Hematopoietic multipotent progenitor cell treated with erythropoietin and hydrocortisone succinate and interleukin-3 and kit ligand, for 17 days (in vitro differentiated cells): ENCODE data around the gene IGSF8.

Experiments used
- DNase-seq: peaks from one replicate; pipeline ENCODE4 v3.0.0-alpha.2; 2015; ENCODE audit warnings: low spot score

IGSF8 gene

DNA sequence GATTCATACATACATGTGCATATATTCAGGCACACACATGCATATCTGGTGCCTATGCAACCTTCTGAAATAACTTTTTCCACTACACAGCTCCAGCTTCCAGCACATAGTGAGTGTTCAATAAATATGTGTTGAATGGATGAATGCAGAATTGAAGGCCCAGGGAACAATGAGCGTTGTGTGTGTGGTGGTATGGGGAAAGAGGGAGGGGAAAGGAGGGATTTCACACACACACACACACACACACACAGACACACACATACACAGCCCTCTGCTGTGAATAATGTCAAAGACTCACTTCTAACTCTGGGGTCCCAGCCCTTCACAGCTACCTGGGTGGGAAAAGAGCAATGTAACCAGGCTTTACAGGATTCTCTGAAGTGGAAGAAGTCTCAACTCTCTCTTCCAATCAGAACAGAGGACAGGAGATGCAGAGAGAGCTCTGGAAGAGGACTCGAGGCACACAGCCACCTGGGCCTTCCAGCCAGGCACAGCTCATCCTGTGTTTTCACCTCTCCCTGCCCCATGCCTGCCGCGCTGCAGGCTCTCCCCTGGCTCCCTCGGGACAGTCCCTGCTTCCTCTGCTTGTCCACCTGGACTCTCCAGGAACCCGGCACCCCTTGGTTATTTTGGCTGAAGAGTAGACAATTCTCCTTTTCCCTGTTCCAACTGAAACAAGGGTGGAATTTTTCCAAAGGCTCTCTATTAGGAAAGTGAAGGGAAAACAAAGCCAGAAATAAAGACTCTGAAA is 5.4 kb upstream of the IGSF8 start:
- no peak for DNase-seq

DNA sequence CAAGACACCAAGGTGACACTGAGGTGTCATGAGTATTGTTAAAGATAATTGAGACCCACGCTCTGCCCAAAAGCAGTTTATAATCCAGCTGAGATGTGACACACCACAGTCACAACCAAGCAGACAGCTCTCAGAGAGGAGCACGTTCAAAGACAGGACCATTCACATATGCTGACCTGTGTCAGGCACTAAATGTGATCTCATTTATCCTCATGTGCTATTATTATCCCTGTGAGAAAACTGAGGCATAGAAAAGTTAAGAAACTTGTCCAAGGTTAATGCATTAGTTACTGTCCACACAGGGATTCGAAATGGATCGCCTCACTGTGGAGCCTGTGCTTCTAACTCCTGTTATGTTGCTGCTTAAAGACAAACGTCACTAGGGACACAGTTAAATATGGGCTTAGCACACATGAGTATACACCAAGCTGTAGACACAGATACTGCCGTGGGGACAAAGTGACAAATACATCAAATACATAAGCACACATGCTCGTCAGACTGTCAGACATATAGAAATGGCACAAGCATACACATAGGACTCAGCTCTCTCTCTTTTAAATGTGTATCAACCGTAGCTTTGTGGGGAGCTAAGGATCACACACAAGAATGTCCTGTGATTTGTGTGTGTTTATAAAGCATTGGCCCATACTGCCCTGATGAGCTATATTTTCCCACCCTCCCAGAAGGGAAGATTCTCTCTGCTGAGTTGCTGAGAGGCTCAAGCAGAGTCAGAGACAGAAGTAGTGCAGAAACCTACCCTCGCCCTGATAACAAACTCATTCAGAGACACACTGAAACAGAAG is 3.5 kb upstream of the IGSF8 start:
- no peak for DNase-seq

DNA sequence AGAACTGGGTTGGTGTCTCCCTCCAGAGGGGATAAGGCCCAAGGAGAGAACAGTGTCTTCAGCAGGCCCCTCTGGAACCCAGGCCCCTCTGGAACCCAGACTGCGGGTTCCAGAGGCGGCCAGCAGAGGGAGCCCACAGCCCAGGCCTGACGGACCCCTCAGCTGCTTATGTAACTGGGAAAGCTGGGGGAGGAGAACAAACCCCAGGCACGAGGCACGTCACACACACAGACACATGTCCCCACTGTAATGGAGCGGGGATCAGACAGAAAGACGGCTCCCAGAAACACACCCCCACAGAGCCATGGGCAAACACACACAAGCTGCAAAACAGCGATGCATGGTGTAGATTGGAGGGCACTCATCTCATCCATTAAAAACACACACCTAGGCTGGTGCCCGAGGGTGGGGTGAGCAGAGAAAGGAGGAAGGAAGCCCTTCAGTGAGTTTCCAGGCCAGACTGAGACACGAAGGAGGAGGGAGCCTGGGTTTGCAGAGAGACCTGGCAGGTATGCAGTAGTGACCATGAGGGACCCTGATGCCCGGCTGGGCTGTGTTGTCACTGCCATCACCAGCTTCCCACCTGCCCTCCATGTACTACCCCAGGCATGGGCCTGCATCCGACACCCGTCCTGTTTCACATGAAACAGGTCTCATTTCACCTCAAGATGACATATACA is 2.8 kb upstream of the IGSF8 start:
- peak; percentile 50 for DNase-seq

DNA sequence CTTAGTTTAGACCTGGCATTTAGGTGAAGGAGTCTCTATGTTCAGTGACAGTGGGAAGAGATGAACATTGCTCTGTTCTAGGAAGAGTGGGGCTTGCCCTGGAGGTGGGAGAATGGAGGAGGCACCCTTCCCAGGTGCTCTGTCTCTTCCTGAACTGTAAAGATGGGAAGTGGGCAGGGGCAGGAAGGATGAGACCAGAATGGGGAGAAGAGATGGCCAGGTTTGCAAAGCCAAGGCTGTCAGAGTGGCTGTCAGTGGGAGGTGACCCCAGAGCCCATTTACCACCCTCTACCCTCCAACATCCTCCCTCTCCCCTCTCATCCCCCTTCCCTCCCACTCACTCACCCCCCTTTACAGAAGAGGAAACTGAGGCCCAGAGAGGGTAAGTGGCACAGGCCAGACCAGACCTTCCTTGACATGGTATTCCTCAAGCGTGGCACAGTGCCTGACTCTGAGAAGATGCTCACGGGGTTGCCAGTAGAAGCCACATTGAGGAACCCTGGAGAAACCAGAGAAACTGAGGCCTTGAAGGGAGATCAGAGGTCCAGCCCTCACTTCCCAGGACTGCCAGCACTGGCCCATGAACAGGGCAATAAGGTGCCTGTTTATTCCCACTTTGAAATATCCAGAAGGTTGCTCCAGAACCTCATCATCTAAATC is 1.4 kb upstream of the IGSF8 start:
- DNase-seq = no peak

DNA sequence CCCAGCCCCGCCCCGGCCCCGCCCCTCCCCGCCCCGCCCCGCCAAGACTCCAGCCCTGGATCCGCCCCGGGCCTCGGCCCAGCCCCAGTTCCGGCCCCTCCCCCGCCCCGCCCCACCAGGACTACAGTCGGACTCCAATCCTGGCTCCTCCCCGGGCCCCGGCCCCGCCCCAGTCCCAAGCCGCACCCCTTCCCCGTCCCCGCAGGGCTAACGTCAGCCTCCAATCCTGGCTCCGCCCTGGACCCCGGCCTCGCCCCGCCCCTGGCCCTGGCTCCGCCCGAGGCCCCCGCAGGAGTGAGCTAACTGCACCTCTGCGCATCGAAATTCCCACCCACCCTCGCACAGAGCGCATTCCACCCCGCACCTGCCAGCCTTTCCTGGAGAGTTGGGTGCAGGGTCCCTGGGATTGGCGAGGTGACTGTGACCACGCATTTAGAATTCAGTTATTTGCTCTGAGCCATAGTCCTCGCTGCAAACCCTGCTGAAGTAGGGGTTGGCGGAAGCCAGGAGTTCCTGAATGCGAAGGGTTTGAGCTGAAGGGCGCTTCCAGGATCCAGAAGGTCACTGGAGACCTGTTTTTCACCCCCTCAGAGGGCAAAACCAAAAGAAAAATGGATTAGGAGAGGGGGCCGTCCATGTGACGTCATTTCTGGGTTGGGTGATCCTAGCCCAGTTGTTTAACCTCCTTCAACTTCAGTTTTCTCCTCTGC is 588 bp upstream of the IGSF8 start:
- peak; percentile 80 for DNase-seq

DNA sequence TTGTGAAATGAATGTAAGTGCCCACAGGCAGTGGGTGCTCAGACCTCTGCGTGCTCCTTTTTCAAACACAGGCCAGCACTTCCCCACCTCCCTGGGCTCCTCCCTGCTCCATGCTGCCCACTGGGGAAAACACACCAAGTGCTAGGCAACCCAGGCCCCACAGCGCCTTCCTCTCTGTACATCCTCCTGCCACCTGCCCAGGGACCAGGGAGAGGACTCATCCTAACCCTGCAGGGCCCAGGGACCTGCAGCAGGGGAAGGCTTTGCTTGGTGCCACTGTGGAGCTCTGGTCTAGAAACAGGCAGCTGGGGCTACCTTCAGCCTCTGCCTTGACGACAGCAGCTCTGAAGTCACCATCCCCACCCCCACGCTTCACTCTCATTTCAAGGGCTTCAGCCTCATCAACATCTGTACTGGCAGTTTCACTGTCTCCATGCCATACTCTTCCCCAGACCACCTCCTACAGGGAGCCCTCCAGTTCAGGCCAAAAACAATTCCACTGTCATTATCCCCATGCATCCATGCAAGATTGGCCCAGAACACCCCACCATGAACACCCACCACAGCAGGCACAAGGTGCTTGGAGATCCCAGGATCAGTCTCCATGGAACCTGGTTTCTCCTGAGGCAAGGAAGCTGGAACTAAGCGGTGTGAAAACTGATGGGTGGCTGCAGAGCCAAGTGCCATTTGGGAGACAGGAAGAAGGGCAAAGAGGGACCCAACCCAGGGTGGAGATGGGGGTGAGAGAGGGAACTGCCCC is 1.1 kb downstream of the IGSF8 start:
- DNase-seq = no peak

DNA sequence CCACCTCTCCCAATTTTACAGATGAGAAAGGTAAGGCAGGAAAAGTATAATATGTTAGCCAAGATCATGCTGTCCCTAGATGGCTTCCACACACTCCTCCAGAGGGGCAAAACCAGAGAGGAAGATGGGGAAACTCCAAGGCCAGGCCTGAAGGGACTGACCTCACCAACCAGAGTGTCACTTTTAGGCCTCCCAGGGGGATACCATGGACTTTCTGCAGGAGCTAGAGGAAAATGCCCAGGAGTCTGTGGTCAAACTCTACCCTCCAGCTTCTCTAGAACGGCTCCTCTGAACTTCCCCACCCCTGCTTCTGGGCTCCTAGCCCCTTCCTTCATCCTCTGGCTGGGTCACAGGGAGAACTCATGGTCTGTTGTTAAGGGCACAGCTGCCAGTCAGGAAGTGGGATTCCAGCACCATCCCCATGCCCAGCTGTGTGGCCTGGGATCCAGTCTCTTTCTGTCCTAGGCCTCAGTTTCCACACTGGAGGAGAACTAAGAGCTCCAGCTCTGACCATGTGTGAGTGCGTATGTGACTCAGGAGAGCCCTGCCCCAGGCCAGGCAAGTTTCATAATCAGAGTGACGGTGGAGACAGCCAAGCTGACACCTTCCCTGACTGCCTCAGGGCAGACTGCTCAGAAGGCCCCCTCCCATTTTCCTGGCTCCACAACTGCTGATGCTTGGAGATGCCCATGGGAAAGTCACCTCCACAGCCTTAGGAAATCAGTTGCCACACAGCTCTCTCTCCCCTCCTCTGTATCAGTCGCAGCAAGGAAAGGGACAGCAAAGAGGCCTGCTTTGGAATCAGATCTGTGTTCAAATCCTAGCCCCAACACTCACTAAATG is 1.9 kb downstream of the IGSF8 start:
- no peak for DNase-seq

DNA sequence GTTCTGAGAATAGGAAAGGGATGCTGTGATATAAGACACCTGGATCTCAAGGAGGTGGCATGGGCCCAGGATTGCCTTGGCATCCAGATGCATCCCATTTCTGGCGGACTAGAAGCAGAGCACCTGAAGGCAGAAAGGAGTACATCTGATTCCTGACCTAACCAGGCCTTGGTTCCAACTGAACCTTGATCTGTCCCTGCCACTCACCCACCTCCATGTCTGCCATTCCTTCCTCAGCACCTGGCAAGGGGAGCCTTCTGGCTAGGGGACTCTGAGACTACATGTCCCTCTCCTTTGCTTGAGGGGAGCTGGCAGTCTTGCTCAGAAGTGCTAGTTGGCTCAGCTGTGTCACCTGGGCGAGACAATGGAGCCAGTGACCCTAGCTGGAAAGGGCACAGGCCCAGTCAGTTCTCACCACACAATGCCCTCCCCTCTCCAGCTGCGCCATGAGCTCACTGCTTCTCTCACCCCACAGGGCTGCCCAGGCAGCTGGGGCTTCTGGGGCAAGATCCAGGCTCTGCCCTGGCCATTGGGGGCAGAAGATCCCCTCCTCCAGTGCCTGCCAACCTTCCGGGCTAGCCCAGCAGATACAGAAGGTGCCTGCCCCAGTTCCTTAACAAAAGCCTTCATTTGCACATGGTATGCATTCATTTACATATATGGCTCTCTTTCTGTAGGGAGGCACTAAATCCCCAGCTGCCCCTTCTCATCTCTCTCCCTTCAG is 2.9 kb downstream of the IGSF8 start:
- no peak for DNase-seq

DNA sequence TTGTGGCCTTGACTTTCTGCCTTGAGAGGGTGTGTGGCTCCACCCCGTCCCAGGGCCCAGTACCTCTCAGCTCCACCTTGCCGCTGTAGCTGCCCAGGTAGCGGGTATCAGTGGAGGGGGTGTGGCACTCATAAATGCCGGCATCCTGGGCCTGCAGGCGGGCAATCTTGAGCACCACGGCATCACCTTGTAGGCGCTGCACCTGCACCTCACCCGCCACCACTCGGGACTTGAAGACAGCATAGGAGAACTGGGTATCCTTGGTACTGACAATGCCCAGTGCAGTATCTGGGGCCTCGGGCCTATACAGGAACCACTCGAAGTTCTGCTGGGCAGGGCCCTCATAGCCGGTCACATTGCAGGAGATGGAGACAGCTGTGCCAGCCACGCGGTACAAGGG is 3.6 kb downstream of the IGSF8 start:
- DNase-seq = no peak

DNA sequence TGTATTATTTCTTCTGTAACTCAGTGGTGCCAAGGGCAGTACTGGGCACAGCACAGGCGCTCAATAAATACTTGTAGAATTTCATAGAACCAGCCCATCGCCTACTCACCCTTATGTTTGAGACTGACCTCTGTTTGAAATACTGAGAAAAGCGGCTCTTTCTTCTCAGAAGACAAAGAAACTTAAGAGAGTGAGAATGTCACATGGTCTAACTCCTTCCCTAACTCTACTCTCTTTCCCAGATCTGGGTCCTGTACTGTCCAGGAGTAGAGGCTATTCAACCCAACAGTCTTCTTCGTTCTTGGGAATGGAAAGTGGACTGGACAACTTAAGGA is 4.2 kb downstream of the IGSF8 start:
- no peak for DNase-seq

DNA sequence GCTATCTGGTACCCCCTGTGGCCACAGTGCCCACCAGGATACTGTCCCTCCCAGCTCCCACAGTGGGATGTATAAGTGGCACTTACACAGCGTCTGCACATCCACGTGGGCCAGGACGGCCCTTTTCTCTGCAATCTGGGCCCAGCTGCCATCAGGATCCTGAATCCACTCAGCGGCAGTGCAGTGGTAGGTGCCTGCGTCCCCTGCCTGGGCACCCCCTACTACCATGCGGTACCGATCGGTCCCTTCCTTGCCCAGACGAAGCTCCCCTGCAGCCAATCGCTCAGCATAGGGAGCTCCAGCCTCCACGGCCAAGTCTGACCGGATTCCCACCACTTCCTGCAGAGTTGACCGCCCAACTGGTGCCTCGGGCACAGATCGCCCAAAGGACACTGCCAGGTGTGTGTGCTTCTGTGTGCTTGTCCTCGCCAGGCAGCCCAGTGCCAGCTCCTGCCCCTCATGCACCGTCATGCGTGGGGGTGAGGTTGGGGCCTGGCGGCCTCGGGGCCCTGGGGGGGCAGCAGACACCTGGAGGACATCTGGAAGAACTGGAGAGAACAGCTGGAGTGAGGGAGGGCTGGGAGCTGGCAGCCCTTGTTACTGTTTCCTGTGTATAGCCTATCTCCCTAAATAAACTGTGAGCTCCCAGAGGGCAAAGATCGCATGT is 4.7 kb downstream of the IGSF8 start:
- DNase-seq = no peak

DNA sequence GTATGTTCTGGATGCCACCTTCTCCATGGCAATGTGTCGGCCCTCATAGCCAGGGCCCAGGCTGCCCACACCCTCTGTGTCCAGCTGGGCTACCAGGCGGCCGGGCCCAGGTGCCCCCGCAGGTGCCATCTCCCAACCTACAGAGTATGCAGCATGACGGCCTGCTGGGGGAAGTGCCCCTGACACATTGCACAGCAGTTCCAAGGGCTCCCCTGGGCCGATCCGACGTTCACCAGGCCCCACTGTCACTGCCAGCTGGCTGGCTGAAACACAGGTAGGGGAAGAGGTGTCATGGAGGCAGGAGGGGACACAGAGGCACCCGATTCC is 5.4 kb downstream of the IGSF8 start:
- DNase-seq = no peak

DNA sequence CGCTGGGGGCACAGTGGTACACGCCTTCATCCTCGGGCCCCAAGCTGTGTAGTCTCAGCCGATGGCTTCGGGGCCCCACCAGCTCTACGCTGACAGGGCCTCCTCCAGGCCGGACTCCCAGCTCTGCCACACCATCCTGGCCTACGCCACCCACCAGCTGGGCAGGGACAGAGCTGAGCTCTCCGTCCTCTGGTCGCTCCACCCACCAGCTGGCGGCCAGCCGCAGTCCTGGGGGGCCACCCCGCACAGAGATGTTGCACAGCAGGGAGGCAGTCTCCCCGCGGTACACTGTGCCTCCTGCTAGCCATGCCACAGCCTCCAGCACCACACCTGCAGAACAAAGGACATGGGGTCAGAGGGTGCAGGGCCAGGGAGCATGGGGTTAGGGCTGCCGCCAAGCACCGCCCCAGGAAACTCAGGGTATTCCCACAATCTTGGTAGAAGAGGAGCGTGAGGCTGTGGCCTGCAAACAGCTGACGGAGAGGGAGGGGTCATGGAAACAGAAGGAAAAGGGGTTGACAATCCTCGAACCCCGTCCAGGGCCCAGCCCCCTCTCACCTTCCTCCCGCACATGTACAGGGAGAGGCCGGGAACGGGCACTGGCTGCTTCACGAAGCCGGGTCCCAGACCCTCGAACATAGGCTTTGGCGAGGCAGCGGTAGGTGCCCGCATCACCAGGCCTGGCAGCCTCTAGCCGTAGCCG is 5.9 kb downstream of the IGSF8 start:
- DNase-seq = no peak

DNA sequence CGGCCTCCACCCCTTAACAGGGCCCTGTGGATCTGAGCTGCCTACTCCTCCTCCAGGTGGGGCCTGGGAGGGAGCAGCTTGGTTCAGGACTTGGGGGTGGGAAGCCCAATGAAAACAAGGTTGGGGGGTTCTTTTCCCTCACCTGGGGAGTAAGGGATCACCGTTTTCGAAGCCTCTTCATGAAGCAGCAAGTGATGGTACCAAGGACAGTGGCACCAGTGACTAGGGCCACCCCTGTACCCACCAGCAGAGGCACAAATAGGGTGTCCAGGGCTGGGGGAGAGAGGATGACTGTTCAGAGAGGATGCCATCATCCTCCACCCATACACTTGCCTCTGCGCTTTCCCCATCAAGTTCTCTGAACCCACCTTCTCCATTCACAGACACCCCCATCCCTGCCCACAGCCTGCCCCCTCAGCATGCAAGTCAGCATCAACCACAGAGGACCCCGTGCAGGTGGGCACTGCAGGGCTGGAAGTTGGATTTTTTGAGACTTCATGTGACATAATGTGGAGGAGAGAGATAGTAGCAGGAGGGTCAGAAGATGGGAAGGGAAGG is 6.7 kb downstream of the IGSF8 start:
- no peak for DNase-seq

DNA sequence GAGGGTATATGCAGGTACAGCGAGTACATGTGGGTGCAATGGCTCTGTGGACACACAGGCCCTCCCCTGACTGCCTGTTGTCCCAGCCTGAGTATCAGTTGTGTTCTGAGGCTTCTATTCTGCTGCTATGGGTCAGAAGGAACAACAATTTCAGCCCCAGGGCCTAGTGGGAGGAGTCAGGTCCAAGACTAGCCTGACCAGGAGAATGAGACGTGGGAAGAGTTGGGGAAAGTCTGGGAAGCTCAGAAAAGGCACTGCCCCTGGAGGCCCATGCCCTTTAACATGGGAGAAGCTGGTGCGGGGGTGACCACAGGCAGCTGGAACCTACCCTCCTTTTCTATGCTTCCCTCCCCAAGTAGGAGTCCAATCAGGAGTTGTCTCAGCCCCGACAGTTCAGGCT is 7.7 kb downstream of the IGSF8 start:
- no peak for DNase-seq

DNA sequence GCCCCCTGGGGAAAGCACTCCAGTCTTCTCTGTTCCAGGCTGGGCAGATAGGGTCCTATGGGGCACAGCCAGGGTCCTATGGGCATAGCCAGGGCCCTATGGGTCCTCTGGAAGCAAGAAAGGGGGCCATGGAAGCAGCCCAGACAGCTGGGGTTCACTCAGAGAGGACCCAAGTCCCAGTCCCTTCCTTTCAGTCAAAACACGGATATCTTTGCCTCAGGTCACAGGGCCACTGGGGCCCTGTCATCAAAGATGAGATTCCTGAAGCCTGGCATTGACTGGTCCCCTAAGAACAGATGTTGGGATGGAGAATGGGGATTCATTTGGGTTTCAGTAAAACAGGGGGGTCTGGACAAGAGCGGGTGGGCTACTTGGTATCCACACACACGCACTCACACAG is 8.5 kb downstream of the IGSF8 start:
- no peak for DNase-seq

DNA sequence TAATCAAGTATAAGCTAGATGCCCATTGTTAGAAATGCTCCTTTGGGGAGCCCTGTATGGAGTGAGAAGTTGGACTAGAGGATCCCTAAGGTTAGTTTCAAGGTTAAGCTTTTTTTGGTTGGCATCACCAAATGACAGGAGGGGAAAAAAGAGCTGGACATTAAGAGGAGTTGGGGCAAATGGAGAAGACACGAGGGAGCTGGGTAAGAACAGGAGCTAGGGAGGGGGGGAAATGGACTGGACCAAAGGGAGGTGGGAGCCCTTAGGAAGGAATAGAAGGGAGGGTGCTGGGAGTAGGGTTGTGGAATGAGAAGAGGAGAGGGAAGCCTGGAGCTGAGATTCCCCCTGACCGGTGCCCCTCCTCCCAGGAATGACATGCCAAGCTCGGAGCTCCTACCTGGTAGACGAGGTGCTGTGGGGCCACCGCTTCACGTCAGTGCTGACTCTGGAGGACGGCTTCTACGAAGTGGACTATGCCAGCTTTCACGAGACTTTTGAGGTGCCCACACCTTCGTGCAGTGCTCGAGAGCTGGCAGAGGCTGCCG is 11.2 kb downstream of the IGSF8 start:
- no peak for DNase-seq

DNA sequence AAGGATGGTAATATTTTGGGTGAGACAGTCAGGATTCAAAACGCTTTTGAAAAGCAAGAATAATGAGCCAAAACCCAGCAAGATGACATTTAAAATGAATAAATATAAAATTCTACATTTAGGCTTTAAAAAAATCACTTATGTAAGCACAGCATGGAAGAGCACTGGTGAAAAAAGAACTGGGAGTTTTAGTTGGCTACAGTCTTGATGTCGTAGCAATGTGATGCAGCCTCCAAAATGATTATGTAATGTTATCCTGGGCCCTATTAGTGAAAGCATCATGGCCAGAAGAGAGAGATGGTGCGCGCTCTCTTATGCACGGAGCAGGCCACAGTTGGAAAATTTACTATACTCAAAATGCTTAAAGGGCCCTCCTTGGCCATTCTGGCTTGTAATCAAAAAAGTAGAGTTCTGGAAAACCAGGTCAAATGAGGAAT is 11.9 kb downstream of the IGSF8 start:
- no peak for DNase-seq
